Erythroblast (primary cell): Measurements from ENCODE around the gene MT1M.
"Not testable (repeated sequence)": the region's sequence is repeated elsewhere in the genome, so short reads cannot be mapped to it uniquely, and the experiment has no call there.

Experiments
- DNase-seq, 2 experiments: peaks; one replicate each; lab custom pipeline; 2025; lab: John Stamatoyannopoulos, UW
- GATA1 ChIP-seq: IDR thresholded peaks from 2 replicates; pipeline ENCODE4 v1.6.1; 2011; ENCODE audit warnings: low read depth, mild to moderate bottlenecking, control low read depth, low read length, moderate library complexity
- POLR2A ChIP-seq: IDR thresholded peaks from 2 replicates; pipeline ENCODE4 v1.6.1; 2011; ENCODE audit warnings: mild to moderate bottlenecking, low read length

MT1M gene

GRCh38 chr16:56667581-56668571, 35.4 kb downstream of the MT1M start, which contains the start of gene MT1G:
TSS of gene MT1G (minus strand) at chr16:56668065. CDS start at chr16:56667993, 72 bp downstream.
- peak; percentile 40 to 63 for DNase-seq
- no peak for TF ChIP-seq GATA1
- no peak for TF ChIP-seq POLR2A

DNA sequence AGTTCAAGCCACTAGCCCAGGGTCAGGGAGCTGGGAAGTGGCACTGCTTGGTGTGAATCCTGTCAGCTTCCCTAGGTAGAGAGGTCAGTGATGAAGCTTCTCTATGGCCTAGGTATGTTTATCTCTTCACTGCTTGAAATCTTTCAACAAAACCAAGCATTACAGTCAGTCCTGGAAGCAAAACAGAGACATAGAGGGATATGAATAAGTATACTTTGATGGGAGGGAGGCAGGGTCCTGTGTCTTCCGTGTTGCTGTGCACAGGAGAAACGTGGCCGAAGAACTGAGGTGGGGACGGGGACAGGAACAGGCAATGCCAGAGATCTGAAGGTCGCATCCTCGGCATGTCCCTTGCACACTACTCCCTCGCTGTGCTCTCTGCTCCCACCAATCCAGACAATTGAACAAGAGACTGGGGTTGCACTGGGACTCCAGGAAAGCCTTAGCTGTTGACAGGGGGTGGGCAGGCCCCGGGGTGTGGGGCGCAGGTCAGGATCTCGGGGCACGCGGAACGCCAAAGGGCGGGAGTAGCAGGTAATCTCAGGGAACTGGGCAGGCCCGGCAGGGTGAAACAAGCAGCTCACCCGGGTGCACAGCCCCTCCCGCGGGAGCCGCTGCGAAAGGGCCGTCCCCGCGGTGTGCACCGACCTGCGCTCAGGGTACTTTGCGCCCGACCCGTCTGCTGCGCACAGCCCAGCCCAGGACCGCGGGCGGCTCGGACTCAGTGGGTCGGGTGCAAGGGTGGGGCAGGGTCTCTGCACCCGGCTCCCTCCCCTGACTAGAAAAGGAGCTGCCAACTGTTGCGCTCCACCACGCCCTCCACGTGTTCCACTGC, 36.8 kb downstream of the MT1M start, which contains the start of gene MT1H:
MT1H (plus strand) TSS at position 810 of the 835 bp plus-strand sequence. CDS start 71 bp downstream, outside the sequence.
- DNase-seq: peak in 1 of 2 experiments; percentile 36
- TF ChIP-seq POLR2A: no peak
- TF ChIP-seq GATA1: no peak

DNA sequence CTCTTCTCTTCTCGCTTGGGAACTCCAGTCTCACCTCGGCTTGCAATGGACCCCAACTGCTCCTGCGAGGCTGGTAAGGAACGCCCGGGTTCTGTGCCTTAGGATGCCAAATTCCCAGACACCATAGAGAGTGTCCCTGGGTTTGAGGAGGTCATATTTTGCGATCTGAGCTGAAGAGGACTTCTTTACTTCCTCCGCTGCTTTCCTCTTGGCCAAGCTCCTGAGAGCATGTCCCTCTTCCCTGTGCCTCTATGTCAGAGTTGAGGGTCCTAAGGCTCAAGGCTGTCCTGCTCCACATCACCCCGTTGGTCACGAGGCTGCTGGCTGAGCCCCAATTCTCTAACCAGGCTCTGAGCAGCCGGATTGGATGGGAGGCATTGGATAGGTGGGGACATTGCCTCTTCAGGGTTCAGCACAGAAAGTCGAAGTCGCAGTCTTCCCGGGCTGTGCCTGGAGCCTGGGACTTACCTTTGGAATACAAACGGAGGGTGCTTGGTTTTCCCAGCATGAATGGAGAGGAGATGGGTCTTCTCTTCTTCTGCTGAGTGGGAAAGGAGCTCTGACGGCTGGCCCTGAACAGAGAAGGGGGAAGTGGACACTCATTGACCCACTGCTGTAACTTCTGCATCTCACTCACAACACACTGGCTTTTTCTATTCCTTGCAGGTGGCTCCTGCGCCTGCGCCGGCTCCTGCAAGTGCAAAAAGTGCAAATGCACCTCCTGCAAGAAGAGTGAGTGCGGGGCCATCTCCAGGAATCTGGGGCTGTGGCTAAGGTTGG, 37.6 kb downstream of the MT1M start:
- no peak for TF ChIP-seq POLR2A
- TF ChIP-seq GATA1: no peak
- DNase-seq: no peak

DNA sequence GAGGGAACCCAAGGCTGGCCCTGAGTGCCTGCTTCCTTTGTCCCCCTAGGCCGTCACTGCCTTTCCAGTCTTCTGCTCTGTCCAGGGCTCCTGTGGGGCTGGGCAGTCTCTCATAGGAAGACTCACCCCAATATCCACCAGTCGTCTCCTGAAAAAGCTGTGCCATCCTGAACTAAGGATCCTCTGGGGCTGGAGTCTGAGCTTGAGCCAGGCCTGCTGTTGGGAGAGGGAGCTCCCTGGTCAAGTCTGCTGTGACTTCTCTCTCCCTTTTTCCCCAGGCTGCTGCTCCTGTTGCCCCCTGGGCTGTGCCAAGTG, 38.1 kb downstream of the MT1M start:
- TF ChIP-seq POLR2A: no peak
- no peak for TF ChIP-seq GATA1
- DNase-seq: no peak

- not testable (repeated sequence) for DNase-seq
Observed at GRCh38 chr16:56671691-56672090, 39.2 kb downstream of the MT1M start.

- not testable (repeated sequence) for DNase-seq
Observed at GRCh38 chr16:56672171-56672570, 39.7 kb downstream of the MT1M start.

DNA sequence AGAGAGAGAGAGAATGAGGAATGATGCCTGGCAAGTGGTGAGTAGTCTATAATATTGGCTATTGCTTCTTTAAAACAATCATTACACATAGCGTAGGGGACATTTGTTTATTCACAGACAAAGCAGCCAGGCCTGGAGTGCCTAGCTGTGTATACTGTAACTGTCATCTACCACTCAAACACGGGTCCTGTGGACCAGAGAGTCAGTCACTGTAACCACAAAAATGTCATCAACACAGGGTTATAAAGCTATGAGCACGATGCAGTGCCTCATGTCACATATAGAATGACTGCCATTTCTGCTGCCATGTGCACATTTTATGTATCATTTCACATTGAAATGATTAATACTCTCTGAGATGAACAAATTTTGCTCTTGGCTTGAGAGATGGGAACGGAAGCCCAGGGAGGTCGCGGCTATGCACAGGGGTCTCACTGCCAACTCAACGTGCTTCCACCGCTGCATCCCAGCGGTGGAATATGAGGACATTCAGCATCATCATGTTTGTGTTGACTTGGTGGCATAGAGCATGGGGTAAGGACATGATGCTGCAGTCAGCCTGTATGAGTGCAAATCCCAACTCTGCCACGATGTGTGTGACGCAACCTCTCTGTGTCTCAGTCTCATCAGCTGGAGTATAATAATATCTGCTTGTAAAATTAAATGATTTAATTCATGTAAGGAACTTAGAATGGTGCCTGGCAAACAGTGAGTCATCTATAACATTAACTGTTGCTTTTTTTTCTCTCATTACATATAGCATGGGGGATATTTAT, 40.5 kb downstream of the MT1M start:
- no peak for DNase-seq
- no peak for TF ChIP-seq GATA1

DNA sequence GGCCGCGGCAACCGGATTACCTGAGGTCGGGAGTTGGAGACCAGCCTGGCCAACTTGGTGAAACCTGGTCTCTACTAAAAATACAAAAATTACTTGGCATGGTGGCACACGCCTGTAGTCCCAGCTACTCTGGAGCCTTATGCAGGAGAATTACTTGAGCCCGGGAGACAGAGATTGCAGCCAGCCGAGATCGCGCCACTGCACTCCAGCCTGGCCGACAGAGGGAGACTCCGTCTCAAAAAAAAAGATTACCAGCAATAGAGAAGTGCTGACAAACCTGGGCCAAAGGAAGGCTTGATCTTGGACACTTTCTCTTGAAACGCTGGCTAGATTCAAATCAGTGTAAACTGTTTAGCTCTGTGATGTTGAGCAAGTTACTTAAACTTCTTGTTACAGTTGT, 41.5 kb downstream of the MT1M start:
- TF ChIP-seq GATA1 (no peak), POLR2A (no peak)
- peak; percentile 34 to 37 for DNase-seq

DNA sequence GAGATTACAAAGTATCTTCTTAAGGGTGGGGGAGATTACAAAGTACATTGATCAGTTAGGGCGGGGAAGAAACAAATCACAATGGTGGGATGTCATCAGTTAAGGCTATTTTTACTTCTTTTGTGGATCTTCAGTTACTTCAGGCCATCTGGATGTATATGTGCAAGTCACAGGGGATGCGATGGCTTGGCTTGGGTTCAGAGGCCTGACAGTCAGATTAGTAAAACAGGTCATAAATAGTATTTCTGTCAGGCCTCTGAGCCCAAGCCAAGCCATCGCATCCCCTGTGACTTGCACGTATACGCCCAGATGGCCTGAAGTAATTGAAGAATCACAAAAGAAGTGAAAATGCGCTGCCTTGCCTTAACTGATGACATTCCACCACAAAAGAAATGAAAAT, 42.1 kb downstream of the MT1M start:
- DNase-seq: not testable (repeated sequence)

GRCh38 chr16:56675685-56676210, 43.3 kb downstream of the MT1M start:
- no peak for DNase-seq
- no peak for TF ChIP-seq POLR2A
- no peak for TF ChIP-seq GATA1

- TF ChIP-seq POLR2A: no peak
- no peak for TF ChIP-seq GATA1
- DNase-seq: no peak
Observed at GRCh38 chr16:56677474-56677873, 45.0 kb downstream of the MT1M start.

DNA sequence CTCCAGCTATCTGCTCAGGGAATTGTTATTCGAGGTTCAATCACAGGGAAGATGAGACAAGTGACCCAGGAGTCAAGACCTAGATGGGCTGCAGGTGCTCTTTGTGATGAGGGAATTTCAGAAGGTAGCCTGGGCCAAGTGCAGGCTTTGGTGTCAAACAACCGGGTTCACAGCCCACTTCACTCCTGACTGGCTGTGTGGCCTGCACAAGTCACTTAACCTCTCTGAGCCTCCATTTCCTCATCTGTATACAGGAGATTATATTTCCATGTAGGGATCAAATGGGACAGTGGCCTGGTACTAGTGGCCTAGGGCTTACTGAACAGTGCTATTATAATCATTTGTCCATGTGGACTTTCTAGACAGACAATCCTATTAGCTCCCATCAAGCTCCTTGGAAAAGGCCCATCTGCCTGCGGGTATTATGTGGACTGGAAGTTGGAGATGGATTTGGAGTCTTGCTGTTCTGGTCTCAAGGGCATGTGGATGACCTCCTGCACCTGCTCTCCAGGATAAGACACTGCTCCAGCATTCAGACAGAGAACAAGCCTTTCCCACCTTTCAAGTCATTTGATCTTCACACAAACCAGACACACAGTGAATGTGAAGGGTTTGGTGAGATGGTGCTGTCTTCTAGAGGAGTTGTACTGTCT, 46.7 kb downstream of the MT1M start:
- no peak for TF ChIP-seq POLR2A
- TF ChIP-seq GATA1: no peak
- DNase-seq: no peak
